Activated CD8-positive, alpha-beta memory T cell treated with anti-CD3 and anti-CD28 coated beads for 1 hour (primary cell): ENCODE results near the gene PHC1.
"Not testable (repeated sequence)": the region's sequence is repeated elsewhere in the genome, so short reads cannot be mapped to it uniquely, and the experiment has no call there.

Experiments
- DNase-seq, 2 donors: peaks; one replicate each; pipeline ENCODE4 v3.0.0-alpha.2; 2020; ENCODE audit warnings: low read depth in 1 of 2; ENCODE audit errors: extremely low read depth in 1 of 2

The PHC1 gene

DNA sequence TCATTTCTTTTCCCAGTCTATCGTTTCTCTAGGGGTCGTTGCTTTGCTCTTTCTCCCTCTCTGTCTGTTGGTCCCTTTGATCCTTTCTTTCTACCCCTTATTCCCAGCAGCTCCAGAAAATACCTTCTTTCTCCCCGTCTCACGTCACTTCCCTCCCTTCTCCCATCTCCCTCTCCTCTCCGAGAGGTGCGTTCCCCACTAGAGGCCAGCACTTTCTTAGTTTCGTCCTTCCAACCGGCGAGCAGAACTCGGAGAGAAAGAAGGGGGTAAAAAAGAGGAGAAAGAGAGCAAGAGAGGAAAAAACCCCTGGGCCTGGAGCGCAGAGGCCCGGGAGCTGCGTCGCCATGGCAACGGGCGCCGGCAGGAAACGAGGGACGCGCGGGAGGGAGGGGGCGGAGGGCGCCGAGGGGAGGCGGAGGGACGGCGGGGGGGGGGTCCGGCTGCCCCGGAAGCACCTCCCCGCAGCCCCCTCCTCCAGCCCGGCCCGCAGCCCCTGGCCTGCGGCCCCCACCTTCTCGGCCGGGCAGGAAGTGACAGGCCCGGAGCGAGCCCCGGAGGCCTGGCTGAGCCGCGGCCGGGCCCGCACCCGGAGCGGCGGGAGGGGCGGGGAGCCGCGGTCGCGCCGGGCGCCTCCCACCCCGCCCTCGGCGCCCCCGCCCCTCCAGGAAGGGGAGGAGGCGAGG is at the start of gene PHC1:
PHC1 (plus strand) TSS at position 477 of the 683 bp plus-strand sequence. CDS start 3,169 bp downstream, outside the sequence.
- DNase-seq = peak; percentile 45 to 59

DNA sequence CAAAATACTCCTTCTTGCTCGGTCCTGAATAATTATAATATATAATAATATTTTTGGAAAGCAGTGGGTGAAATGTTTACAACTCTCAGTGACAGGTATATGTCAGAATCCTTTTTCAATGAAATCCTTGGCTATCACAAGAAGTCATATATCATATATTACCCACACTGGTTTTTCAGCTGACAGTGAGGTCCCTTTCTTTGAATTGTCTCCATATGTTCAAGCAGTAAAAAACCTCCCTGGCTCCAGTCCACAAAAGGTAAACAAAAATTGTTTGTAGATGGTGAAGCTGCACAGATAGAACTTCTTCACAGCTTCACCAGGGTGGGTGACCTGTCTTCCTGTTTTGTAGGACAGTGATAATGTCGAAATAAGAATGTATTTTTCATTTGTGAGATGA is 47.9 kb upstream of the PHC1 start:
- no peak for DNase-seq

DNA sequence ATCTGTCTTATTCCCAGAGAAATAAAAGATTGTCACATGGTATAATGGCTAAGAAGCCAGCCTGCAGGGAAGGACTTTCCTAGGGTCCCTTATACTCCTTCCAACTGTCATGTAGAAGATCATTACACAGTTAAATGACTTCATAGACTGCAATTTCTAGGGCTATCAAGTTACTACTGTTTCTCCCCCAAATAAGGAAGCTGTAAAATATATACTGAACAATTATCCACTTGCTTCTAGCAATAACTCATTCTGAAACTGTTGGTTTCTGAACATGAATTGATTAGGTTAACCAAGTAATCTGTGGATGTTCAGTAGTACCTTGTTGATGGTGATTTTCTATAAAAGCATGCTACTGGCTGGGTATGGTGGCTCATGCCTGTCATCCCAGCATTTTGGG is 47.3 kb upstream of the PHC1 start:
- no peak for DNase-seq

DNA sequence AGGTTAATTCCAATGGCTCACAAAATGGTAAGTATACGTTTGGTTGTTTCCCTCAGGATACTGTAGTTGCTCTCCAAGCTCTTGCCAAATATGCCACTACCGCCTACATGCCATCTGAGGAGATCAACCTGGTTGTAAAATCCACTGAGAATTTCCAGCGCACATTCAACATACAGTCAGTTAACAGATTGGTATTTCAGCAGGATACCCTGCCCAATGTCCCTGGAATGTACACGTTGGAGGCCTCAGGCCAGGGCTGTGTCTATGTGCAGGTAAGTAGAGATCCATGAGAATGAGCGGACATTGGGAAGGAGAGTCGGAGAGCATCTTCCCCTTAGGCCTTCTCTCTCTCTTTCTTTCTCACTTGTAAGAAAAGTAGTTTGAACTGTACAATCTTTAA is 46.5 kb upstream of the PHC1 start:
- no peak for DNase-seq

DNA sequence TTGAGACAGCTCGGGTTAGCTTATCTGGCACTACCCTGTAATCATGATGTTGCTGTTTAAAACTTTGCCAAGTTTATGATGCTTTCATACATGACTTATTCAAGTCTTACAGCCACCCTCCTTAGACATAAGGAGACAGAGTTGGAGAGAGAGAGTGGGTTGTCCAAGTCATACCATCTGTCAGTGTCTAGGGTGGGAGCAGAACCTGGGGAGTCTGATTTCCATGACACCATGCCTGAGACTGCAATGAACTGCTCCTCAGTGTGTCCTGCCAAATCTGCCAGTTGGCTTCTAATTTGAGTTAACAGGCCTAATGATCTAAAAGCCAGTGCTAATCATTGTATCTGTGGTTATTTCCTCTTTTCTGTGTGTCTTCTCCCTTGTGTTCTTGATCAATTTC is 43.7 kb upstream of the PHC1 start:
- DNase-seq = no peak

DNA sequence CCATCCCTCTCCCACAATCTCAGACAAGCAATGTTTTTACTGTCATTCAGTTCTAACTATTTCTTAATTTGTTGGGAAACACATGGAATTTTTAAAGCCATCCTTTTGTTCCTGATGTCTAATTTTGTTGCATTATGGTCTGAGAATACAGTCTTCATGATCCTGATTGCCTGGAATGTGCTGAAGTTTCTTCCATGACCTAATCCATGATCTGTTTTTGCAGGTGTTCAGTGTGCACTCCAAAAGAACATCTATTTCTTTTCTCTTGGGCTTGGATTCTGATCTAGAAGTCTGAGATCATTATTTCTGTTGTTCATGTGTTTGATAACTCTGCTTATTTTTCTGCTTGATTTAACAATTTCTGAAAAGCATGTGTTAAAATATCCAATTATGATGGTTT is 43.2 kb upstream of the PHC1 start:
- DNase-seq = no peak

DNA sequence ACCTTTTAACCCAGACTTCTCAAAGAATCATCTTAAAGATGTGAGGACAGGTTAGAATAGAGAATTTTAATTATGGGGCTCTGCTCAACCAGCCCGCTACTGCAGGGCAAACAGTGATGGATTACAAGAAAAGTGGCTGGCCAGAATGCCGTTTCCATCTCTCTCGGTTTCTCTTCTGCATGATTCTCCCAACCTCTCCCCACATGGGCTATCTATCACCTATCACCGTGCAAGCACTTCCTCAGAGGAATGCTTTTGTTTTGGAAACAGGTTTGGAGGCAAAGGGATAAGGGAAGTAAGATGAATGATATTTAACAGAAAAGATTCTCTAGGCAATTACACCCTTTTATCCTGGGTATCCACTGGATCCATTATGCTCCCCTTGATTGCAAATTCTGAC is 37.4 kb upstream of the PHC1 start:
- DNase-seq = no peak

DNA sequence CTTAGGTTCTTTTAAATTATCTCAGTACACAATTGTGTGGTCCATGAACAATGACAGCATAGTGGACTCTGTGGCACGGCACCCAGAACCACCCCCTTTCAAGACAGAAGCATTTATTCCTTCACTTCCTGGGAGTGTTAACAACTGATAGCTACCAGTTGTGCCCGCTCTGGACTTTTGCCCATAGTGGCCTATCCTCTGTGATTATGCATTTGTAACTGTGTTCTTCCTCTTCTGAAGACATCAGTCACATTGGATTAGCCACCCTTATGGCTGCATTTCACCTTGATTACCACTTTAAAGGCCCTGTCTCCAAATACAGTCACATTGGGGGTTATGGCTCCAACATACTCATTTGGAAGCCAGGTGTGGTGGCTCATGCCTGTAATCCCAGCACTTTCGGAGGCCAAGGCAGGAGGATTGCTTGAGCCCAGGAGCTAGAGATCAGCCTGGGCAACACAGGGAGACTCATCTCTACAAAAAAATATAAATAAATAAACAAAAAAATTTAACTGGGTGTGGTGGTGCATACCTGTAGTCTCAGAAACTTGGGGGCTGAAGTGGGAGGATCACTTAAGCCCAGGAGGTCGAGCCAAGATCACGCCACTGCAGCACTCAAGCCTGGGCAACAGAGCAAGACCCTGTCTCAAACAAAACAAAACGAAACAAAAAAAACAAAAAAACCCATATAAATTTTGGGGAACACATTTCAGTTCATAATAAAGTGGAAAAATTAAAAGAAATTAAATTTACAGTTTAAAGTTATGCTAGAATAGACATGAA is 27.6 kb upstream of the PHC1 start:
- no peak for DNase-seq

DNA sequence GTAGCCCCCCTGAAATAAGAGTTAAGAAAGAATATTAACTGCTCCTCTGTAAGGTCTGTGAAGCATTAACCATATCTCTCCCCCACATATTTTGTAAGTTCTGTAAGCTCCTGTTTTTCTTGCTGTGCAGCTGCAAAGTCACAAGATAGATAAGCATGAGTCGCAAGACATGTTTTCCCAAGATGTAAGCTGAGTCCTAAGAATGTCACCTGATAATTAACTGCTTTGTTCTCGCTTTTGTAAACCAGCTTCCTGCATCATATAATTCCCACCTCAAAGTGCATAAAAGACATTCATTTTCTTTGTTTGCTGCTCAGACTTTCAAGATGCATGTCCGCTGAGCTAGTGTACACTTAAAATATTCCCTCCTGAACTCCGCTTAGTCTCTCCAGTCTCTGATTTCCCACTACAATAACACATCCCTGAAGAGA is 27.0 kb upstream of the PHC1 start:
- no peak for DNase-seq

DNA sequence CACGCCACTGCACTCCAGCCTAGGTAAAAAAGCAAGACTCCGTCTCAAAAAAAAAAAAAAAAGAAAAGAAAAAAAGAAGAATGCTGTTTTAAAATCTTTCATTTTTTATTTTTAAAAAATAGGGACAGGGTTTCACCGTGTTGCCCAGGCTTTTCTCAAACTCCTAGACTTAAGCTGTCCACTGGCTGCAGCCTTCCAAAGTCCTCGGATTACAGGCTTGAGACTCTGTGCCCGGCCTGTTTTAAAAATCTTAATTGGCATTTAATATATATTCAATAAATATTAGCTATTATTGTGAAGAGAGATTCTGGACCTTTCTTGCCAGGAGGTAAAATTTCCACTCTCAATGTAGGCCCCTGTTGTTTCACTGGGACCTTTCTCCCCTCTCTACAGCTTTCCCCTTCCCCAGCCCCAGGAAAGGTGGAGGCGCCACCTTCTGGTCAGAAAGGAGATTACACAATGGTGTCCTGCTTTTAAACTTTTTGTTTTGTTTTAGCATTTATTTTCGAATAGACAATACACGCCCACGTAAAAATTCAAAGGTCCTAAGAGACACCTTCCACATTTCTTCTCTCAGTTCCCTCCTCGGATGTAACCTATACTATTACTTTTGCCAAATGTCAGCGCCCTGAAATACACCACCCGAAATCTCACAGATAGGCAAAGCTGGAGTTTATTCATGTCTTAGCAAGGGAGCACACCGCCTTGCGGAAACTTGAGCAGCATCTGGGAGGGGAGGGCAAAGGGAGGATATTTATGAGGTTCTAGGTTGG is 23.8 kb upstream of the PHC1 start:
- DNase-seq = peak; percentile 17 to 19

DNA sequence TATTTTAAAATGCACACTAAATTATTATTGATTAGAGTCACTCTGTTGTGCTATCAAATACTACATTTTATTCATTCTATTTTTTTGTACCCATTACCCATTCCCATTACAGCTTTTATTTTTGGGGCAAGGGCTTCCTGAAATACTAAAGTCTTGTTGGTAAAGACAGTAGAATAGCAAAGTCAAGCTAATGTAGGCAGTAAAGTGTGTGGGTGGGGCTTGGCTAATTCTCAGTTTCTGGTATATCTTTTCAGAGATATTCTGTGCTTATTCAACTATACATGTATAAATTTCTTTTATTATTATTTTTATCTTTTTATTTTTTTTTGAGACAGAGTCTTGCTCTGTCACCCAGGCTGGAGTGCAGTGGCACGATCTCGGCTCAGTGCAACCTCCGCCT is 22.3 kb upstream of the PHC1 start:
- no peak for DNase-seq

DNA sequence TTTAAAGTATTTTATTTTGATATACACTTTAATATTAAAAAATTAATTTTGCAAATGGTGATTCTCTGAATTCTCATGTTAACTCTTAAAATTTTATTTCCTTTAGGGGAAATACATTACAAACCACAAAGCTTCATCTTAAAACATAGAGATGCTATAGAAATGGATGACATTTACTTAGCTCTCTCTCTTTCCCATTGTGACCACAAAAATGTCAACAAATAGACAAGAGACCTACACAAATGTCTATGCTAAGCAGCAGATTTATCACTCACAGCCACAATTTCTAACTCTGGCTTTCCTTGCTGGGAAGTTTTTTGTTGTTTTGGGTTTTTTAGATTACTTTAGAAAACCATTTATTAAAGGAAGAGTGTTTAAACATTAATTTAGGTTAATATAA is 19.9 kb upstream of the PHC1 start:
- no peak for DNase-seq

DNA sequence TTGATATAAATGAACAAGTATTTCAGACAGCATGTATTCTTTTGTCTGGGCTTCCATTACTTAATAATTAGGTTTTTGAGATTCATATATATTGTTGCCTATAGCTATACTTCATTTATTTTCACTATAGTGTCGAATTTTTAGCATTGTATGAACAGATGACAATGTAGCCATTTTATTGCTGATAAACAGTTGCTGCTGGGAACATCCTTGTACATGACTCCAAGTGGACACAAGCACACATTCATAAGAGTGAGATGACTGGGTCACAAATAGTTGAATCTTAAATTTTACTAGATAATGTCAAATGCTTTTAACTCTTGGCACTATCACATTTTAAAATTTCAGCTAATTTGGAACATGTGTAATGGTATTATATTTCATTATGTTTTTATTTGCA is 19.3 kb upstream of the PHC1 start:
- no peak for DNase-seq

DNA sequence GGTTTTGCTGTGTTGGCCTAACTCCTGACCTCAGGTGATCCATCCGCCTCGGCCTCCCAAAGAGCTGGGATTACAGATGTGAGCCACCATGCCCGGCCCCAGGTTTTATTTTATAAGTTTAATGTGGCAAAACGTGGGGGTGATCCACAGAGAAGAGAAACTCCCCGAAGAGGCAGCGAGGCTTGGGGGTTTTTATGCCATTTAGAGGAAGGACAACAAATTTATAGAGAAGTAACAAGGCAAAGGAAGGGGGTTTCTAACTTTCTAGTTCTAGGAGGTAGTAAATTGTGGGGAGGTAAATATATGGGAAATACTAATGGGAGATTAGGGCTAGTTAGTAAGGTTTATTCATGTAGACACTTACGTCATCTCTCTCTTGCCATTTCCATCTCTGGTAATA is 17.2 kb upstream of the PHC1 start:
- no peak for DNase-seq

DNA sequence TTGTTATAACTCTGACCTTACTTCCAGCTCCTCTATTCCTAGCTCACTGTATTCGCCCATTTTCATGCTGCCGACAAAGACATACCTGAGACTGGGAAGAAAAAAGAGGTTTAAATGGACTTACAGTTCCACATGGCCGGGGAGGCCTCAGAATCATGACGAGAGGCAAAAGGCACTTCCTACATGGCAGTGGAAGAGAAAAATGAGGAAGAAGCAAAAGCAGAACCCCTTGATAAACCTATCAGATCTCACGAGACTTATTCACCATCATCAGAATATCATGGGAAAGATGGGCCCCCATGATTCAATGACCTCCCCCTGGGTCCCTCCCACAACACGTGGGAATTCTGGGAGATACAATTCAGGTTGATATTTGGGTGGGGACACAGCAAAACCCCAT is 14.5 kb upstream of the PHC1 start:
- DNase-seq = no peak

DNA sequence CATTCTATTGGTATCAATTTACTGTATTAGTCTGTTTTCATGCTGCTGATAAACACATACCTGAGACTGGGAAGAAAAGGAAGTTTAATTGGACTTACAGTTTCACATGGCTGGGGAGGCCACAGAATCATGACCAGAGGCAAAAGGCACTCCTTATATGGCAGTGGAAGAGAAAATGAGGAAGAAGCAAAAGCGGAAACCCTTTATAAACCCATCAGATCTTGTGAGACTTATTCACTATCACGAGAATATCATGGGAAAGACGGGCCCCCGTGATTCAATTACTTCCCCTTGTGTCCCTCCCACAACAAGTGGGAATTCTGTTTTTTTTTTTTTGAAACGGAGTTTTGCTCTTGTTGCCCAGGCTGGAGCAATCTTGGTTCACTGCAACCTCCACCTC is 11.6 kb upstream of the PHC1 start:
- DNase-seq = not testable (repeated sequence)

DNA sequence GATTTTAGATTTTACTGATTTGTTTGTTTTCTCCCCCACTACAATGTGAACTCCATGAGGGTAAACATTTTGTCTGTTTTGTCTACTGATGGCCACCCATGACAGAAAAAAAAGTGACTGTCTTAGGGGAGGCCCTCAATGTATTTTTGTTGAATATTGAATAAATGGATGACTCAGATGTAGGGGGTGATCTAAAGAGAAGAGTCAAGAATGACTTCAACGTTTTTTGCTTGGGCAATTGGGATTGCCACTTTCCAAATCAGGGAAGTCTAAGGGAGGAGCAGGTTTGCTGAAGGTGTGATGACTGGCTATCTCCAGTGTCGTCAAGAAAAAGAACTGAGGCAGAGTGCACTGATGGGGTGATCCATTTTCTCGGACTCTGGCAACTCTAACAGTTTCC is 10.7 kb upstream of the PHC1 start:
- DNase-seq = no peak

DNA sequence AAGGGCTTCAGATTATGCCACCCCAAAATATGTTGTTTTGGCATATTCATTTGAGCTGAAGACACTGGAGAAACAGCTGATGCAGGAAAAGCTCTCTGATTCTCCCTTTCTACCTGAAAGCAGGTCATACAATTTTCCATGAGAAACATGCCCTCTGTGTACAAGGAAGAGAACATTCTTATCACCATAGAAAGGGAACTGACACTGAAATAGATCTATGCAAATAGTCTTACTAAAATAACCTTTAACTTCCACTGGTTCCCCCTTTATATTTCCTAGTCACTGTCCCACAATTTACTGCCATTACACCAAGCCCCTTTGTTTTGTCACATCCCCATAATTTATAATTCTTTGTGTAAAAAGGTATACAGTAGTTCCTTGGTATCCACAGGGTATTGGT is 9.6 kb upstream of the PHC1 start:
- no peak for DNase-seq

DNA sequence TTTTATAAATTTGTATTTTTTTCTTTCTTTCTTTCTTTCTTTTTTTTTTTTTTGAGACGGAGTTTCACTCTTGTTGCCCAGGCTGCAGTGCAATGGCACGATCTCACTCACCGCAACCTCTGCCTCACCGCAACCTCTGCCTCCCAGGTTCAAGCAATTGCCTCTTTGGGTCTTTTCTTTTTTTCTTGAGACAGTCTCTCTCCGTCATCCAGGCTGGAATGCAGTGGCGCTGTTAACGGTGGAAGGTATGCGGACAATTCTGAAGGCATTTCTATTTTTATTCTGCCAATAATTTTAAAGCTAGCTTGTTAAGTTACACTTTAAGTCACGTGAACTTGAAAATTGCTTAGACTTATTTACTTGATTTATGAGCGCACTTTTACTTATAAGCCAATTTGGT is 8.8 kb upstream of the PHC1 start:
- no peak for DNase-seq

DNA sequence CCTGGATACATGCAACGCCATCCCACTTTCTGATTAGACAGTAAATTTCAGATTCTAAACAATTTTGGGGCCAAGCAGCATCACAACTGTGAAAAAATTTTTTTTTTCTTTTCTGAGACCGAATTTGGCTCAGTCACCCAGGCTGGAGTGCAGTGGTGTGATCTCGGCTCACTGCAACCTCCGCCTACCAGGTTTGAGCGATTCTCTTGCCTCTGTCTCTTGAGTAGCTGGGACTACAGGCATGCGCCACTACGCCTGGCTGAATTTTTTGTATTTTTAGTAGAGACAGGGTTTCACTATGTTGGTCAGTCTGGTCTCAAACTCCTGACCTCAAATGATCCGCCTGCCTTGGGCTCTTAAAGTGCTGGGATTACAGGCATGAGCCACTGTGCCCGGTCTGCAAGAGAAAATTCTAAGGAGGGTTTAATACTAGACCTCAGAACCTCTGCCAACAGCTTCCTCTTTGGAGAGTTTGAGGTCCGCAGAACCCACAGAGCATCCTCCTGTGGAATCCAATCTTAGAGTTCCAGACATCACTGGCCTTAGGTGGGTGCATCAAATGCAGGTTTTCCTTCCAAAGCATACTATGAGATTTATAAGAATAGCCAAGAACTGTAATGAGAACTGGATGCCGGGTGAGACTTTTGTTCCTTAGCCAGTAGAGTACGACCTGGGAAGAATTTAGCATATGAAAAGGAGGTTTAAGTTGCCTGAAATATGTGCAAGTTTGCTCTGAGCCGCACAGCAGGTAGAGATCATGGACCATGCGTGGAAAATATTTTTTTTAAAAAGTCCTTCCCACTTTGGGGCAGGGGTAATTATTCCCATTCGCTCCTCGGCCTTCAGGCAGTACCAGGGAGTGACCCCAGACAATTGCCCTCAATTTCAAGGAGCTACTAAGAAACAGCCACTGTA is 7.8 kb upstream of the PHC1 start:
- no peak for DNase-seq

DNA sequence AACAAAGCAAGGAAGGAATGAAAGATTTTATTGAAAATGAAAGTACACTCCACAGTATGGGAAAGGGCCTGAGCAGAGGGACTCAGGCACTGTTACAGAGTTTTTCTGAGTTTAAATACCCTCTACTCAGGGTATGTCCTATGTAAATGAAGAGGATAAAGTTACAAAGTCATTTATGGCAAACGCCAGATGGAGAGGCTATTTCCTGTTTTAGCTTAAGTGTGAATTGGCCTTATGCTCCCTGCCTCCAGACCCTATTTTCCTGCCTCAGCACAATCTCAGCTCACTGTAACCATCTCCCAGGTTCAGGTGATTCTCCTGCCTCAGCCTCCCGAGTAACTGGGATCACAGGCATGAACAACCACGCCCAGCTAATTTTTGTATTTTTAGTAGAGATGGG is 6.8 kb upstream of the PHC1 start:
- no peak for DNase-seq
